Activated CD4-positive, alpha-beta T cell treated with anti-CD3 and anti-CD28 coated beads for 1 hour (primary cell): ENCODE data around the gene CCDC9B.

Source experiments
- DNase-seq: peaks from one replicate; pipeline ENCODE4 v3.0.0-alpha.2; 2020

Gene CCDC9B

GRCh38 chr15:40305281-40305680, 35.5 kb downstream of the CCDC9B start:
- no peak for DNase-seq

GRCh38 chr15:40303576-40303975, 37.2 kb downstream of the CCDC9B start:
- DNase-seq, result no peak

- no peak for DNase-seq
These were observed 37.8 kb downstream of the CCDC9B start for GRCh38 chr15:40302981-40303380.

GRCh38 chr15:40302288-40302886, 38.4 kb downstream of the CCDC9B start:
- no peak for DNase-seq

- no peak for DNase-seq
These were observed 39.1 kb downstream of the CCDC9B start for GRCh38 chr15:40301467-40302179.

GRCh38 chr15:40300771-40301170, 40.0 kb downstream of the CCDC9B start:
- no peak for DNase-seq

- no peak for DNase-seq
These were observed 40.4 kb downstream of the CCDC9B start for GRCh38 chr15:40300367-40300766.

- DNase-seq, result no peak
These were observed 42.4 kb downstream of the CCDC9B start for GRCh38 chr15:40298216-40298935.

- no peak for DNase-seq
These were observed 43.4 kb downstream of the CCDC9B start for GRCh38 chr15:40297356-40297755.

GRCh38 chr15:40296561-40297230, 44.0 kb downstream of the CCDC9B start:
- no peak for DNase-seq

- DNase-seq, result no peak
These were observed 44.7 kb downstream of the CCDC9B start for GRCh38 chr15:40295877-40296560.

GRCh38 chr15:40295297-40295696, 45.4 kb downstream of the CCDC9B start:
- no peak for DNase-seq

GRCh38 chr15:40293905-40294895, 46.5 kb downstream of the CCDC9B start:
- DNase-seq, result no peak

GRCh38 chr15:40293006-40293405, 47.7 kb downstream of the CCDC9B start:
- no peak for DNase-seq

- DNase-seq, result no peak
These were observed 48.5 kb downstream of the CCDC9B start for GRCh38 chr15:40292246-40292645.

- DNase-seq, result no peak
These were observed 49.7 kb downstream of the CCDC9B start for GRCh38 chr15:40290918-40291574.

GRCh38 chr15:40290545-40290917, 50.2 kb downstream of the CCDC9B start:
- DNase-seq, result no peak

GRCh38 chr15:40289140-40289775, 51.5 kb downstream of the CCDC9B start:
- DNase-seq, result no peak

- DNase-seq, result no peak
These were observed 52.8 kb downstream of the CCDC9B start for GRCh38 chr15:40287968-40288367.

- DNase-seq, result no peak
These were observed 53.2 kb downstream of the CCDC9B start for GRCh38 chr15:40287505-40287904.

- no peak for DNase-seq
These were observed 53.9 kb downstream of the CCDC9B start for GRCh38 chr15:40286794-40287193.
